GM18858 (cell line): ENCODE measurements around the gene DNAAF2.
"Not testable (repeated sequence)": the region's sequence is repeated elsewhere in the genome, so short reads cannot be mapped to it uniquely, and the experiment has no call there.

ENCODE experiments used
- ATAC-seq: cut with Tn5 transposase; IDR thresholded peaks from one replicate; pipeline ENCODE4 v1.9.1; 2021; ENCODE audit not compliant: unreplicated experiment

DNAAF2 gene

DNA sequence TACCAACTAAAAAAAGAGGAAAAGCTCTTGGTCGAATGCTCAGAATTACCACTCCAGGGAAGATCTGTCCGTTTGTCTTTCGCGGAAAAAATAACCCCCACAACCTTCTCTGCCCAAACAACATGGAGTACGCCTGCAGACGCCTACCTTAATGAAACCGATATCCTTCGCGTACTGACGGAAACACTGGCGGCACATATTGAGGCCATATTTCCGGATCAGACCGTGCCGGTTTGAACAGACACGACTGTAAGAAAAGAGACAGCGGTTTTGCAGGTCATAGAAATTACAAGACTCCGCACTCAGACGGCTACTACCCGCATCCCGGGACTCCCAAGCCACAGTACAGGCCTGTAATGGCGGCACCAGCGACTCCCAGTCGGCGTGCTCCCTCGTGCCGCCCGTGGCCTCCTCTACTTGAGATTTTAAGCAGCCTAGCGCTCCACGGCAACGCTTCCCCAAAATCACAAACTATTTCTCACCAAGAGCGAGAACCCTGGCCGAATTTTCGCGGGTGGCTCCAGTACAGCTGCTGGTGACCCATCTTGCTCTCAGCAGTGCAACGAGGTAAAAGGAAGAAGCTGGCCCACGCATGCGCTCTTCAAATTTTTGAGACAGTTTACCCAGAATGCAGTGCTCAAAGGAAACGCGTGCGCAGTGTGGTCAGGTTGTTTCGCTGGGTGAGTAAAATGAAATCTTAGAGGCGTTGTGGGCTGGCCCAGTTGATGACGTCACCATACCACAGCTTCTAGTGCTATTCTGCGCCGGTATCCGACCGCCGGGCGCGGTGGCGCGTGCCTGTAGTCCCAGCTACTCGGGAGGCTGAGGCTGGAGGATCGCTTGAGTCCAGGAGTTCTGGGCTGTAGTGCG, 49.0 kb downstream of the DNAAF2 start, which contains the start of gene RPS29:
Gene RPS29, minus strand, starts transcription at position 578 of the 870 bp plus-strand sequence. Its CDS starts 34 bp downstream, at position 544.
- ATAC-seq = peak; percentile 84

DNA sequence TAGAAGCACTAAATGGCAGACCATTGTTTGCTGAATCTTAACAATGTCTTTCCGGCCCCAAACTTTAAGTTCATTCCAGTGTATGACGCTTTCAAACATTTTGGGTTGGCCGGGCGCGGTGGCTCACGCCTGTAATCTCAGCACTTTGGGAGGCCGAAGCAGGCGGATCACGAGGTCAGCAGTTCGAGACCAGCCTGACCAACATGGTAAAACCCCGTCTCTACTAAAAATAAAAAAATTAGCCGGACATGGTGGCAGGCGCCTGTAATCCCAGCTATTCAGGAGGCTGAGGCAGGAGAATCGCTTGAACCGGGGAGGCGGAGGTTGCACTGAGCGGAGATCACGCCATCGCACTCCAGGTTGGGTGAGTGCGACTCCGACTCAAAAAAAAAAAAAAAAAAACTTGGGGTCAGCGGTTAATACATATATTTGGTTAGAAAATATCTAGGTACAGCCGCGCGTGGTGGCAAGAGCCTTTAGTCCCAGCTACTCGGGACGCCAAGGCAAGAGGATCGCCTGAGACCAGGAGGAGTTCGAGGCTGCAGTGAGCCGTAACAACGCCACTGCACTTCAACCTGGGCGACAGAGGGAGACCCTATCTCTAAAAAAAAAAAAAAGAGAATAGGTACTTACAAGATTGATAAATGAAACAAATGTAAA, 49.9 kb downstream of the DNAAF2 start:
- ATAC-seq = not testable (repeated sequence)

DNA sequence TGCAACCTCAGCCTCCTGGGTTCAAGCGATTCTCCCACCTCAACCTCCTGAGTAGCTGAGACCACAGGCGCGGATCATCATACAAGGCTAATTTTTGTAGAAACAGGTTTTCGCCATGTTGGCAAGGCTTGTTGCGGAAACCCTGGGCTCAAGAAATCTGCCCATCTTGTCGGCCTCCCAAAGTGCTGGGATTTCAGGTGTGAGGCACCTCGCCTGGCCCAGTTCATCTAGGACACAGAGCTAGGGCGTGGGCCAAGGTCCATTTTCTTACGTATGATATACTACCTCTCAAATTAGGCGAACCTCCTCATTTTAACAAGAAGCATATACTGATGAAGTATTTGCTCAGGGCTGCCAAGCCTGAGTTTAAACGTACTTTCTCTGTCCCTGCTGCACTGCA, 51.0 kb downstream of the DNAAF2 start:
- no peak for ATAC-seq

DNA sequence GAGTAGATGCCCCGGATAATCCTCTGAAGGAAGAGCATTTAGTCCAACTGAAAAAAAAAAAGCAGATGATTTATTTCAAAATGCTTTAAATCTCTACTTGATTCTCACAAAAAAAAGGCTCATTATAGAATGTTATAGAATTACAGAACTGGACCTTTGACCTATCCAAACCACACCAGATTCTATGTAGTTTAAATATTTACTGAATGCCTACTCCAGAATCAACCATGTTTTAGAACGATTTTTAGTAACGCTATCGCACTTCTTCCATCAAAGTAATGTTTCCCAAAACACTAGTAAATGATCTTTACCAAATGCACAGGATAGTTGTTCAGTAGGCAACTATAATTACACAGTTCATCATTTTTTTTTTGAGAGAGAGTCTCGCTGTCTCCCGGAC, 51.4 kb downstream of the DNAAF2 start:
- ATAC-seq = no peak

DNA sequence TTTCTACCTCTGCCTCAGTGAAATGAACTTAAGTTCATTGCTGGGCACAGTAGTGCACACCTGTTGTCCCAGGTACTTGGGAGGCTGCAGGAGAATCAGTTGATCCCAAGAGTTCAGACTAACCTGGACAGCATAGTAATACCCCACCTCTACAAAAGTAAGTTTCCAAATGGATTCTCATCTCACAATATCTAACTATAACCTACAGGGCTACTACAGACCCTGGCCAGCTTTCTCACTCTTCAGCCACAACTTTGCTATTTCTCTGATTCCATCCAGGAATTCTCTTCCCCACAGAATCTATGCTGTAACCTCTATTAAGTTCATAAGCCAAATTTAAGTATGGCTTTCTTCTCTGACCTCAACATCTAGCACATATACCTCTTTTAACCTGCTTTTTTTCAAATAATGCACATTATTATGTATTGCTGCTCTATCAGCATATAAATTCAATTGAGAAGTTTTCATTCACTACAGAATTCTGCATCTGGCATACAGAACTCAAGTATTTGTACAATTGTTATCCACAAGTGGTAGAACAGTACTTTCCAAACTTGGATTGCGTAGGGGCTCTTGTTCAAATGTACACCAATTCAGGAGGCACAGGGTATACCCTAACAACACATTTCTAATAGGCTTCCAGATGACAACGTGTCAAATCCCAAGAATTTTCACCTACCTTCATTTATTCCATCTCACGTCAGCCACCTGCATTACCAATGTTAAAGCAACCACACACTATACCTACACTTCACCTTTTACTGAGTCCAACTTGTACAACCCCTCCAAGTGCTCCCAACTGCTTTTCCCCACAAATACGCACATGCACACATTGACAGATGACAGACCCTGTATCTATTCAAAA, 52.7 kb downstream of the DNAAF2 start:
- no peak for ATAC-seq

DNA sequence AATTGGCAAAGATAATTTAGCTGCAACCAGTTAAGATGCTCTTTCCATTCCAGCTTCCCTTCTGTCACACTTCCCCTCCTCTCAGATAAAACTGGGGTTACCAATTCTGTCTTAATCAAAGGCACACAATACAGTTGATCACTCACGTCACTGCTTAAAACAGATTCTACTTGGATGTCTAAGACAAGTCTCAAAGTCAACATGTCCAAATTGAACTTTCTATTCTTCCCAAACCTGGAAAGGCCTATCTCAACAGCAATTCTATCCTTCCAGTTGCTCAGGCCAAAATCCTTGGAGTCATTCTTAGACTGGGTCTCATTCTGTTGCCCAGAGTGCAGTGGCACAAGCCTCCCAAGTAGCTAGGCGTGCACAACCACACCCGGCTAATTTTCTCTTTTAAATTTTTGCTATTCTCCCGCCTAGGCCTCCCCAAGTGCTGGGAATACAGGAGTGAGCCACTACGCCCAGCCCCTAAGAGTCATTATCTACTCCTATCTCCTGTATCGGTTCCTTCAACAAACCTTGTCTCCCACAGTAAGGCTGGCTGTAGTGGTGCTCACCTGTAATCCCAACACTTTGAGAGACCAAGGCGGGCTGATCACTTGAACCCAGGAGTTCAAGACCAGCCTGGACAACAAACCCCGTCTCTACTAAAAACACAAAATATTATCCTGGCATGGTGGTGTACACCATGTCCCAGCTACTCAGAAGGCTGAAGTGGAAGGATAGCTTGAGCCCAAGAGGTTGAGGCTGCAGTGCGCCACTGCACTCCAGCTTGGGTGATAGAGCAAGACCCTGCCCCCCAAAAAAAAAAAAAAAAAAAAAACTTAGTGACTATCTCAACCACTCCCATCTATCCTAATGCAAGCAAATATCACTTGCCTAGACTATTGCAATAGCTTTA, 53.6 kb downstream of the DNAAF2 start:
- ATAC-seq = no peak

DNA sequence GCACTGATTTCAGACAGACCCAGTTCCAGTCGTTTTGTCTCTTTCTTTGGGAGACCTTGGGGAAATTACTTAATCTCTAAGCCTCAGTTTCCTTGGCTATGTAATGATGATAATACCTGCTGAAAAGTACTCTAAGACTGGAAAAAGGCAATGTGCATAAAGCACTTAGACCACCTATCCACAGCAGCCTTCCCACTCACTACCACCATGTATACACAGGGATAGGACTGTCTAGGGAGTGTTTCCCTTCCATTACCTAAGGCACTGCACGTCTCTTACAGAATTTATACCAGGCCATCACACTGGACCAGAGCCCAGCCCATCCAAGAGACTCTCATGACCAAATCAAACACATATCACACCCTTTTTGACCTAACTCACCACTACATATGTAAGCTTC, 55.2 kb downstream of the DNAAF2 start:
- ATAC-seq = no peak

DNA sequence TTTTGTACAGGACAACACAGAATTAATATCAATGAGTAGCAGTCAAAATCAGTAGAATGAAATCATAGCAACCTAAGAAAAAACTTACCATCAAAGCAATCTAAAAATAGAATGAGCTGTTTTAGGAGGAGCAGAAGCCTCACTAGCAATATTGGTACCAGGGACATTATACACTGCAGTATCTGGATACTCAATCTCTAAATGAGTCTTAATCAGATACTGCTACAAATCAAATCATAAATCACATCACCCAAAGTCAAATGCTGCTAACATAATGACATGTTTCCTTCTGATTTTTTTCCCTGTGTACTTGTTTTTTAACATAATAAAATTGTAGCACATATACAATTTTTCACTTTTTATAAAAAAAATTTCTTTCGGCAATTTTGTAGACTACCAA, 56.9 kb downstream of the DNAAF2 start:
- ATAC-seq = no peak
